NCI-H345 treated with DMSO at 0.1 percent for 48 hours (cell line): ENCODE measurements around the gene LMTK2.

Experiments
- DNase-seq: peaks from one replicate; lab custom pipeline; 2025; ENCODE audit not compliant: unreplicated experiment; lab: John Stamatoyannopoulos, UW

Gene LMTK2

DNA sequence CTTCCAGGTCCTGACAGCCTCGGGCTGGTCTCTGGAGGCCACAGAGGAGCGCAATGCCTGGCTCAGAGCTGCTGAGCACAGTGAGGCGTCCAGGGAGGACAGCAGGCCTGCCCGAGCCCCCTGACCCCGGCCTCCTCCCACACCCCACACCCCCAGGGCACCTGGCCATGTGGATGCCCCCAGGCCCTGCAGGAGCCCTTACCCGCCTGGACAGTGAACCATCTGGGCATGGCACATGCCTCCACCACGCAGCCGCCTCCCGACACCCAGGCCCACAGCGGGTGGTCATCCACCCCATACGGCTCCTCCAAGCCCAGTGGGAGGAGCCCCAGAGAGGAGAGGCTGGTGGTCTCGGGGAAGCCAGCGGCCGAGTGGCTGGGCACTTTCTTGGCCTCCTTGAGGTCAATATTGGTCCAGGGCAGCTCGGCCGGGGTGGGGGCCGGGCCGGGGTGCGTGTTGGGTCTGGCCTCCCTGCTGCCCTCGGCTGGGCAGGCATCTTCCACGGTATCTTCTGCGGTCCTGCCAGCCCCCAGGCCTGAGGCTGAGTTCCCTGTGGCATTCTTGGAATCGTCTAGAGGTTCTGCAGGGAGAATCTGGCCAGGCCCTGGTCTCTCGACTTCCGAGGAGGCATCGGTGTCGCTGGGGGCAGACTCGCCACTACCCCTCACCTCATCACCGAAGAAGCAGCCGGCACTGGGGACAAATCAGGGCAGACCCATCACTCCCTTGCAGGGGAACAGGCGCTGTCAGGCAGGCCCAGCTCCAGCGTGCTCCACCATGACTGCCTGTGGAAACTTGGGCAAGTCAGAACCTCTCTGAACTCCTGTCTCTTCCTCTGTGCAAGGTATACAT, 126.8 kb downstream of the LMTK2 start:
- DNase-seq, result no peak

DNA sequence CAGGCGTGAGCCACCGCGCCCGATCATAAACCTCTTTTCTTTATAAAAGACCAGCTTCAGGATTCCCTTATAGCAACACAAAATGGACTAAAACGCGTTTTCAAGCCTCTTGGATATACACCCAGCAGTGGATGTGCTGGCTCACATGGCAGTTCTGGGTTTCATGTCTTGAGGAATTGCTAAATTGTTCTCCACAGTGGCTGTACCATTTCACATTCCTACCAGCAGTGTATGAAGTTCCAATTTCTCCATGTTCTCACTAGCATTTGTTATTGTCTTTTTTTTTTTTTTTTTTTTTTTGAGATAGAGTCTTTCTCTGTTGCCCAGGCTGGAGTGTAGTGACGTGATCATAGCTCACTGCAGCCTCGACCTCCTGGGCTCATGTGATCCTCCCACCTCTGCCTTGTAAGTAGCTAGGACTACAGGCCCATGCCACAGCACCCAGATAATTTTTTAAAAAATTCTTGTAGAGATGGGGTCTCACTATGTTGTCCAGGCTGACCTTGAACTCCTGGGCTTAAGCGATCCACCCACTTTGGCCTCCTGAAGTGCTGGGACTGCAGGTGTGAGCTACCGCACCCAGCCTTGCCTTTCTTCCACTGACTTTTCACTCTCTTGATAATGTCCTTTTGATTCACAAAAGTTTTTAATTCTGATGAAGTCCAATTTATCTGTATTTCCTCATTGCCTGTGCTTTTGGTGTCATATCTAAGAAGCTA, 127.9 kb downstream of the LMTK2 start:
- DNase-seq, result no peak

DNA sequence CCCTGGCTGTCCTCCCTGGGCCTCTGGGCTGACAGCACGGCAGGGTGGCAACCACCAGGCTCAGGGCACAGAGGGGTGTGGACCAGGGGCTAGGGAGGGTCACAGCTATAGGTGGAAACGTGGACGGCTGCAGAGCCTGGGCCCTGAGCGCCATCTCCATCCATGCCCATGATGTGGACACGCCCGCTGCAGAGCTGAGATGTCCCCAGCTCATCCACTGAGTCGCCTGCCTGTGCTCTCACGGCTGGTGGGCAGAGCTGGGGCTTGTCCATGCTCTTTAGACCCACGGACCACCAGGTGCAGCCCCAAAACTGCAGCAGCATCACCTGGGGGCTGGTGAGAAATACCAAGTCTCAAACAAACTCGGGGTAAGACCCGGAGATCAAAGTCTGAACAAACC, 129.2 kb downstream of the LMTK2 start:
- no peak for DNase-seq

DNA sequence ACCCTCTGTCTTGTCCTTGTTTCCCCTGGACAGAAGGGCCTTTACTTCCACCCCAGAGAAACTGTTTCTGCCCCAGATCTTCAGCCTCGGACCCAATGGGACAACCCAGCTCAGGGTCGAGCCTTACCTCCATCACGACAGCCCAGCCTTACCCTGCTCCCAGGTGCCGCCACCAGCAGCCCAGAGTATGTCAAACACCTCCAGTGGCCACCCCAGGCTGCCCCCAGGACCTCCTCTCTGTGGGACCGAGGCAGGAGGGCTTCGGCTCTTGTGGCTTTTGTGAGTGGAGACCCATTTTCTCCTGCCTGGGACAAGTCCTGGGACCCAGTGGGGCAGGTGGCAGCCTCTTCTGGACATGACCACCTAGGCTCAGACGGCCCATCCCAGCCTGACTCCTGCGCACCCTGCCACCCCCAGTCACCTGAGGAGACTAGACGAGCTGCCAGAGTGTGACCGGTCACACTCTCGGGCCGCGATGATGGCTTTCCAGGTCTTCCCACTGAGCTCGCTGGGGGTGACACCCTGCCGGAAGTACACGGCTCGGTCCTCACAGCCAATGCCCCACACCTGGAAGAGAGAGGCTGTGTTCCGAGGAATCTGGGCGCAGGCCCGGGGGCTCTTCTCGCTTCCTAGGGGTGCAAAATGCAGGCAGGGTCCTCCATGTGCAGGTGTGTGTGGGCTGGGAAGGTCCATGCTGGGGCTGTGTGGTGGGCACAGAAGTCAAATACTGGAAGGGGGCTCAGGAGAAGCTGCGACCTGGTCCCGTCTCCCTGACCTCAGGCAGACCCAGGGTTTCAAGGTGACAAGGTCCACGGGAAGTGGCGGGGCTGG, 129.9 kb downstream of the LMTK2 start:
- DNase-seq, result no peak

DNA sequence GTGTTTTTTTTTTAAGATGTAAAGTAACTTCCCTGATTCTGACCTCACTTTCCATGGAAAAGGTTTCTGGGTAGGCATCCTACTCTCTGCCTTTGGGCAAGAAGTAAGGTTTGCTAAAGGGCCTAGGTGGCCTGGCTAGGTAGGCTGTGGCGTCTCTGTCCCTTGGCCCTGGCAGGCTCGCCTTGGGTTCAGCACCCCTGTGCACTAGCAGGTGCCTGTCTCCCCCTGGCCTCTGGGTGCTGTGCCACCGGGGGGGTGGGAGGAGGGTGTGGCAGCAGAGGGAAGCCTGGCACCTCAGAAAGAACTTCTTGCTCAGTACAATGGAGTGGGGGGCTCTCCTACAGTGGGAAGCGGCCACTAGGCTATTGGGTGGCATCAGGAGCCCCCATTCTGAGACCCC, 131.4 kb downstream of the LMTK2 start:
- DNase-seq, result no peak

DNA sequence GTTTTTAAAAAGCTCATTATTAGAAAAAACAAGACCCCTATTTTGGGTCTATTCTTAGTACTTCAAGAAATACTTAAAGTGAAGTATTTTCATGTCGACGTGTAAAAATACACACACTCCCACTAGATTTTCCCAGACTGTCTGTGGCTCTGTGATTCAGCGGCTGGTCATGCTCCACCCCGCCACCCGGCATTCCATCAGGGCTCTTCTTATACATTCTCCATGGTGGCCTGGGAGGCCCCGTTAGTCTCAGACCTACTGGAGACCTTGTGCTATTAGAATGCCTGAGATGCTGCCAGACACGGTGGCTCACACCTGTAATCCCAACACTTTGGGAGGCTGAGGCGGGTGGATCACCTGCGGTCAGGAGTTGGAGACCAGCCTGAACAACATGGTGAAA, 132.3 kb downstream of the LMTK2 start:
- DNase-seq, result no peak

DNA sequence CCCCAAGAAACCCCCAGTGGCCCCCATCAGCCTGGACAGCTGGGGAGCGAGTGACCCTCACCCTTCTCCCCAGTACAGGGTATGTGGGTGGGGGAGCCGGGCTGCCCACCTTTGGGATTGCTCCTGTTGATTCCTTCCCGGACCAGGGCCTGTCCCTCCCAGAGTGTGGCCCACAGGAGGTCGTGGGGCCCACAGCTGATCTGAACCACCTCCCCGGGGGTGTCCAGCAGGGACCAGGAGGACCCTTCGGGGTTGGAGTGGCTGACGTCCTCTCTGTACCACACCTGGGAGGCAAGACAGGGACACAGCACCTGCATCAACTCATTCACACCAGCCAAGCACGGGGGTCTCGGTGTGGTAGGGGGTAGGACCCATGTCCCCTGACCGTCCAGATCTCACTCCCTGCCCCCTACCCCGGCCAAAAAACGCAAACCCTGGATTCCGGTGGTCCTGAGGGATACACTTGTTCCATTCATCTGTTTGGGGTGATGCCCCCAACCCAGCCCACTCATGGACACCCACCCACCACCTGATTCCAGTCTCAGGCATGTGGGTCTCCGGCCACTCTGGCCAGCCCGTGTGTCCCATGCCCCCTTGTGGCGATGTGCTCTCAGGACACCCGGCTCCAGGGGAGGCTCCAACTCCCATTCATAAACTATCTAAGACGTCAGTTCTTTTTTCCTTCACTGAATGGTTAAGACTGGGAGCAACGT, 134.5 kb downstream of the LMTK2 start:
- DNase-seq, result no peak

DNA sequence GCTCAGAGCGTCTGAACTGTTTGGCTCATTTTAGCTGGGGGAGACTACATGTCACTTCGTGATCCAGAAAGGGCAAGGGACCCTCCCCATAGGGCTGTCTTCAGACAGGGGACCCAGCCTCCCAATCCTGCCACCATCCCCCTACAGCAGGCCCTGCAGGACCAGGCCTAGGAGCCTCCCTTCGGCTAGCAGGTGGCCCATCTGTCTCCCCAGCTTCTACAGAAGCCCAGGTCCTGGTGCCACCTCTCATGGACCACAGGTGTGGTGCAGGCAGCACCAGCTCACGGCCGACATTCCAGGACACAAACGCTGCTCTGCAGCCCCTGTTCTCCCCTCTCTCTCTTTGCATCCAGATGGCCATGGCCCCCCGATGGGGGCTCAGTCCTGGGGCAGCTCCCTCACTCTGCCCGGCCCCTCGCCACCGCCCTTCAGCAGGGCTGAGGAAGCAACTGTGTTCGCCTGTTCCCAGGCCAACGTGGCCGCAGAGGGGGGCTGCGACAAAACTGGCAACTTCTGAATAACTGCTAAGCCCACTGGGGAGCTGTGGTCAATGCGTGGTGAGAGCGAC, 135.1 kb downstream of the LMTK2 start:
- DNase-seq, result no peak

DNA sequence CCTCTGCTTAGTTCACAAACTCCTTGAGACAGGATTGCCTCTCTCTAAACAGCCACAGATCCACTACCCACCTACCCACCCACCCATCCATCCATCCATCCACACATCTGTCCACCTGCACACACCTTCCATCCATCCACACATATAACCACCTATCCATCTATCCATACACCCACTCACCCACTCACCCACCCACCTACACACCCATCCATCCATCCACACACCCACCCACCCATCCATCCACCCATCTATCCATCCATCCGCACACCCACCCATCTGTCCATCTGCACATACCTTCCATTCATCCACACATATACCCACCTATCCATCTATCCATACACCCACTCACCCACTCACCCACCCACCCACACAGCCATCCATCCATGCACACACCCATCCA, 135.7 kb downstream of the LMTK2 start:
- no peak for DNase-seq

DNA sequence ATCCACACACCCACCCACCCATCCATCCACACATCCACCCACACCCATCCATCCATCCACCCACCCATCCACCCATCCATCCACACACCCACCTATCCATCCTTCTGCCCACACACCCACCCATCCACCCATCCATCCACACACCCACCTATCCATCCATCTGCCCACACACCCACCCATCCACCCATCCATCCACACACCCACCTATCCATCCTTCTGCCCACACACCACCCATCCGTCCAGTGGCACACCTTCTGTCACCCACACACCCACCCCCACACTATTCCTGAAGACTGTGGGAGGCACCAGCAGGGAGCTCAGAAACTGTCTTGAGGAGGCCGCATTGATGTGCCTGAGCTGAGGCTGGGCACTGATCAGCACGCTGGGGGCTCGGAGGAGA, 136.3 kb downstream of the LMTK2 start:
- no peak for DNase-seq

DNA sequence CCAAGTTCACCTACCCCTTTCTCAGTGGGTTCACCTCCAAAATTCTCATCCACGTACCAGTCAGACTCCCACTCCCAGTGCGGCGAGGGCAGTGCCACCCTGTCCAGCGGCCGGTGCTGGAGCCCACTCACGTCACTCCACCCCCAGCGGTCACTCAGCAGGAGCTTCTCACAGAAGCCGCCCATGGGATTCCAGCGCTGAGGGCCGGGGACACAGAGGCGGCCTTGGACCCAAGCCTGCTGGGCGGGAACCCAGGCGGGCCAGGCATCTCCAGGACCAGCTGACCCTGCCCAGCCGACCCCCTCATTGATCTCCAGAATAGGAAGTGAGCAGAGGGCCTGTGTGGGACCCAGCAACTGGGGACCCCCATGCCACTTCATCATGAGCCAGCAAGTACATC, 138.2 kb downstream of the LMTK2 start:
- no peak for DNase-seq

DNA sequence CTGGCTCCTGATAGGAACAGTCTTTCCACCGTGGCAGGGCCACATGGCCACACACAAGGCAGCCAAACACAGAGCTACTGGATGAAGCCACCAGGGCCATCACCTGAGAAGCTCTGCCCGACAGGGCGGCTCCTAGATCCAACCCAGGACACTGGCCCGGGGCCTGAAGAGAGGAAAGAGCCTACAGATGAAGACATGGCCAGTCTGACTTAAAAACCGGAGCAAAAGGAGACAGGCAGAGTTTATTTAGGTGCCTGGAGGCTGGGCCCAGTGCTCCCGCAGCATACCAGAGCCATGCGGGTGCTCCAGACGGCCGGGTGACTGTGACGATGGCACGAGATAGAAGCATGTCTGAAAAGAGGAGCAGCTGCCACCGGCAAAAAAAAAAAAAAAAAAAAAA, 141.5 kb downstream of the LMTK2 start:
- no peak for DNase-seq

DNA sequence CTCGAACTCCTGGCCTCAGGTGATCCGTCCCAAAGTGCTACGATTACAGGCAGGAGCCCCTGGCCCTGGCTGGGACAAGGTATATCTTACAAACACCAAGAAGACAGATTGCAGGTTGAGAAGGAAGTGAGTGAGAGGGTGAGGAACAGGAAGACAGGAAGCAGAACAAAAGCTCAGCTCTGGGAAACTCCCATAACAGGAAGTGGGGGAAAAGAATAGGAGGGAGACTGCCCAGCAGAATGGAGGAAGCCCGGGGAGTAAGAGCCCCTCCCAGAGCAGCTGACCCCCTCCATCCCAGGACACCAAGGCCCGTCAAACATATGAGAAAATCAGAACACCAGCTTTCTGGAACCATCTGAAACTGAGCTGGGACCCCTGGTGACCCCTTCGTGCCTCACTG, 142.4 kb downstream of the LMTK2 start:
- DNase-seq, result no peak

DNA sequence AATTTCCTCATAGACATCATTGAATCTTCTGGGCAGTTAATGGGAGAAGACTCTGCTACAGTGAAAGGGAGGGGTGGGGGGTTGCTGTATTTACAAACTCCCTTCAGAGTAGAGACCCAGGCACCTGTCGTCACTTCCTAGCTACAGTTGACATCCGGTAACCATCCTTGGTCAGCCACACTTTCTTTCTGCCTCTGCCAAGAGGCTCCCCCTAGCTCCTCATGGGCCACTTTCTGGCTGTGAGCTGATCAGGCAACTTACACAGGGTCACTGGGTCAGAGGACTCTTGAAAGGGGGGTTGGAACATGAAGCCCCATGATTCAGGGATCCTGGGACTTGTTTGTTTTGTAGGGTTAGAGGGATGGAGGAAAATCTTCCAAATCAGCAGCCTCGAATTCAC, 144.1 kb downstream of the LMTK2 start:
- DNase-seq, result no peak

DNA sequence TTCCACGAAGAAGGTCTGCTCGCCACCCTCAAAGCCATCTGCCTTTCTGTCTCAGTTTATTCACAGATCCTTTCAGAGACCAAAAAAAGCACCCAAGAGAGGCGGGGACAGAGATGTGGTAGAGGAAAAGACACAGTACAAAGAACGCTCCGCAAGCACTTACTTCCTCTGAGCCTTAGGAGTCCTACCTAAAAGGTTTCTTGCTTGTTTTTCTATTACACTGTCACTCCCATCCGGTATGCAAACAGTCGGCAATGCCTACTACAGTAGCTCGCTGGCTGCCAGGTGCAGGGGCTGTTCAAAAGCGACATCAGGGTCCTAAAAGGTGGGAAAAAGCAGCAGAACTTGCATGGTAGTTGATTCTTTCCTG, 144.6 kb downstream of the LMTK2 start:
- no peak for DNase-seq

DNA sequence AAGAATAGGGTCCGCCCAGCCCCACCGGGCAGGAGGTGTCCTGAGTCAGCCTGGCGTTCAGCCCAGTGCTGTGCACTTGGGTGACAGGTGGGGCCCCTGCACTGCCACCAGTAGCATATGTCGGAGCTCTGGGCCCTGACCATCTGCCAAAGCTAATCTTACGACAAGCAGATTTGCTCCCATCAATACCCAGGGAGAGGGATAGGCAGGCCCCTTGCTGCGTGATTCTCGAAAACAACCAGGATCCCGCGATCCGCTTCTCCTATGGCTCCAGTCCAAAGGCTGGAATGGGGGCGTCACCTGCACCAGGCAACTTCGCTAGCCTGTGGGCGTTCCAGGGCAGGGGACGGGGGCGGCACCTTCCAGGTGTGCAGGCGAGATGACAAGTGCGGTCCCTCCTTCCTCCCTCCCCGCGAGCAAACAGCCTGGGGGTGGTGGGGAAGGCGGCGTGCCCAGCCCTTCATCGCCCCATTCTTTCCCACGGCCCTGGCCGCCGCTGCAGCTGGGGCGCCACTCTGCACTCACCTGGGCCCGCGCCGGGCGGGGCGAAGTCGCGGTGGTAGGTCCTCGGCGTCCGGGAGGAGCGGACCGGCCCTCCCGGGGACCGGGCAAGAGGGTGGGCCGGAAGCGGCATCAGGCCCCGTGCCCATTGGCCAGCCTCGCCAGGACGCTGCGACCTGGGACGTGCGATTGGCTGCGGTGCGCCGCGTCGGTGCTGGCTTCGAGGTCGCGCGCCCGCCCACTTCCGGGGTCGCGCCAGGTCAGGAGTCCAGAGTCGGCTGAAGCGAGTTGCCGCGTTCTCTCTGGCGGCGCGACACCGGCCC, 145.2 kb downstream of the LMTK2 start, which contains the start of gene TECPR1:
TSS of gene TECPR1 (minus strand) at position 632 of the 824 bp plus-strand sequence. CDS start 6,086 bp downstream, outside the sequence.
- peak; percentile 75 for DNase-seq

DNA sequence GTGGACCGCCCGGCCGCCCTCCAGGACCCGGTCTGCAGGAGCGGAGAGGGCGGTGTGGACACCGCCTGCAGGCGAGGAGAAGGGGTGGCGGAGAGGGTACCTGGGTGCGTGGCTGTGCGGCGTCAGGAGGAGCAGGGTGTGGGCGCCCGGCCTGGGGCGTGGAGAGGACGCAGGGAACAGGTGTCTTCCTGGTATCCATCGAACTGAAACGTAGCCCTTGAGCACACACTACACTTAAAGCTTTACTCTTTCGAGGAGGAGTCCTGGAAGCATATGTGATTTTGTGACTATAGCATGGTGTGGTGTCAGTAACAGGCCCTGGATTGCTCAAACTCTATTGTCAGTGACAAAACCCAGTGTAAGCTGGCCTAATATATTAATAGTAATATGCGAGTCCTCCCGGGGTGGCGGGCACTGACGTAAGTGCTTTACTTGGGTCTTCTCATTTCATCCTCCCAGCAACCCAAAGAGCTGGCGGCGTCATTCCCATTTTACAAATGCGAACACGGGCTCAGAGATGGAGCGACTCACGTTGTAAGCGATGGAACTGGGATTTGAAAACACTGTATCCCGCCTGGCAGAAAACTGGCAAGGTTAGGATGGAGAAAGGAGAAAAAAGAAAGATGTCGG, 145.9 kb downstream of the LMTK2 start:
- DNase-seq, result no peak

DNA sequence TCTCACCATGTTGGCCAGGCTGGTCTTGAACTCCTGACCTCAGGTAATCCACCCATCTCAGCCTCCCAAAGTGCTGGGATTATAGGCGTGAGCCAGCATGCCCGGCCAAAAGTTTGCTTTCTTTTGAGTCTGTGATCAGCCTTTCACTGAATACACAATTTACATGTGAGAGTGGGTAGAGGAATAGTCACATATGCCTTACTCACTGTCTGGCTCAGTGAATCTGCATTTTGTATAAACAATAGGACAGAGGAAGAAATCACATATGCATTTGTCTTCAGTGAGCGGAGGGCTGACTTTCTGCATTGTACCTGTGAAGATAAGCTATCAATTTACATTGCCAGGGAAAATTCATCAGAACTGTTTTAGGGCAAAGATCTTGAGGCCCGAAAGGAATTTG, 147.9 kb downstream of the LMTK2 start:
- no peak for DNase-seq

DNA sequence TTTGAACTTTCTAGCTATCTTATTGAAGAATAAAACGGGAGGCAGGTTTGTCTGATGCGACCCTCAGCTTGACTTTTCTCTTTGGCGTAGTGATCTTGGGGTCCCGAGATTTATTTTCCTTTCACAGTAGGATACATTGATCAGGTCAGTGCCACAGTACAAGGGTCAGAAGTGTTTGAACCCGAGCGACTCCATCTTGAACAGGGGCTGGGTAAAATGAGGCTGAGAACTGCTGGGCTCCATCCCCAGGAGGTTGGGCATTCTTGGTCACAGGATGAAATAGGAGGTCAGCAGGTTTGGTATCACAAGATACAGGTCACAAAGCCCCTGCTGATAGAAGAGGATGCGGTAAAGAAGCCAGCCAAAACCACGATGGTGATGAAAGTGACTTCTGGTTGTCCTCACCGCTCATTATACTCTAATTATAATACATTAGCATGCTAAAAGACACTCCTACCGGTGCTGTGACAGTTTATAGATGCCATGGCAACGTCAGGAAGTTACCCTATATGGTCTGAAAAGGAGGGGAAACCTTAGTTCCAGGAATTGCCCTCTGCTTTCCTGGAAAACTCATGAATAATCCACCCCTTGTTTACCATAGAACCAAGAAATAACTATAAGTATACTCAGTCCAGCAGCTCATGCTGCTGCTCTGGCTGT, 148.4 kb downstream of the LMTK2 start:
- DNase-seq, result no peak
